ENCODE measurements around the gene LRRTM4. TPM values are rescaled to one million over a fixed set of nuclear protein-coding genes. Genes with fewer than 3 reads are reported as not detected.
"Not testable (repeated sequence)": the region's sequence is repeated elsewhere in the genome, so short reads cannot be mapped to it uniquely, and the experiment has no call there.

LRRTM4 gene
- total RNA-seq, 4 donors from 2014 or later = 0.27 to 0.32 TPM; not detected in 2

DNA sequence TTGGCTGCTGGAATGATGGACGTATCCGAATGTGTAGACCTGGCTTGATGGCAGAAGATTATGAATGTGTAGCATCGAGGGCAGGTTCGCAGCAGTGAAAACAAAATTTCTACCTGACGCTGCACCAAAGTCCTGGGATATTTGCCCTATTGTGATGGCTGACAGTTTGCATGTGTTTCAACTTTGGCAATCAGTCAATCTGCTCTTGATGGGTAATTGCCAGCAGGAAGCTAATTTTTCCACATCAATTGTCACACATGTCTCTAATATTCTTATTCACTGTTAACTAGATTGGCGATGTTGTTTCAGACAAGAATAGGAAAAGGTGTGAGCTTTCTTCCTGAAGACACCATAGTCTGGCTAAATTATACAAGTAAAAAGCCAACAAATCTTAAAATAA lies 821.3 kb downstream of the LRRTM4 start:
- no peak for DNase-seq
- H3K4me1 ChIP-seq = no peaks in the 10 kb centered on the region
- no peaks in the 10 kb centered on the region for H3K9me3 ChIP-seq
- no peak overlapping the region for H3K27ac ChIP-seq
- H3K4me3 ChIP-seq = no peak overlapping the region
- WGBS, 2 donors (ENCODE audit: low coverage in 1 of 2) = 87 to 90% methylated on average over 5 to 6 of the region's 6 CpGs
- no peaks in the 10 kb centered on the region for H3K27me3 ChIP-seq
- in situ Hi-C loops (cut with MboI; ENCODE audit: low pct_ligation_motif_present in 1 of 4, low pct_unique_long_range_greater_than_20kb in 1 of 4, low sequenced_read_pairs in 3 of 4) = no loop called here
- intact Hi-C loops (cut with DNase I; ENCODE audit: low total_unique reads) = no loop called here
- H3K36me3 ChIP-seq = no peaks in the 10 kb centered on the region
- TF ChIP-seq EP300 (IDR thresholded peaks at IDR 0.05; ENCODE audit: low read depth) (no peak), POLR2AphosphoS5 (IDR thresholded peaks at IDR 0.05) (no peak)
- TF ChIP-seq, protein P1, sequence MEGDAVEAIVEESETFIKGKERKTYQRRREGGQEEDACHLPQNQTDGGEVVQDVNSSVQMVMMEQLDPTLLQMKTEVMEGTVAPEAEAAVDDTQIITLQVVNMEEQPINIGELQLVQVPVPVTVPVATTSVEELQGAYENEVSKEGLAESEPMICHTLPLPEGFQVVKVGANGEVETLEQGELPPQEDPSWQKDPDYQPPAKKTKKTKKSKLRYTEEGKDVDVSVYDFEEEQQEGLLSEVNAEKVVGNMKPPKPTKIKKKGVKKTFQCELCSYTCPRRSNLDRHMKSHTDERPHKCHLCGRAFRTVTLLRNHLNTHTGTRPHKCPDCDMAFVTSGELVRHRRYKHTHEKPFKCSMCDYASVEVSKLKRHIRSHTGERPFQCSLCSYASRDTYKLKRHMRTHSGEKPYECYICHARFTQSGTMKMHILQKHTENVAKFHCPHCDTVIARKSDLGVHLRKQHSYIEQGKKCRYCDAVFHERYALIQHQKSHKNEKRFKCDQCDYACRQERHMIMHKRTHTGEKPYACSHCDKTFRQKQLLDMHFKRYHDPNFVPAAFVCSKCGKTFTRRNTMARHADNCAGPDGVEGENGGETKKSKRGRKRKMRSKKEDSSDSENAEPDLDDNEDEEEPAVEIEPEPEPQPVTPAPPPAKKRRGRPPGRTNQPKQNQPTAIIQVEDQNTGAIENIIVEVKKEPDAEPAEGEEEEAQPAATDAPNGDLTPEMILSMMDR (IDR thresholded peaks at IDR 0.05) = no peak

DNA sequence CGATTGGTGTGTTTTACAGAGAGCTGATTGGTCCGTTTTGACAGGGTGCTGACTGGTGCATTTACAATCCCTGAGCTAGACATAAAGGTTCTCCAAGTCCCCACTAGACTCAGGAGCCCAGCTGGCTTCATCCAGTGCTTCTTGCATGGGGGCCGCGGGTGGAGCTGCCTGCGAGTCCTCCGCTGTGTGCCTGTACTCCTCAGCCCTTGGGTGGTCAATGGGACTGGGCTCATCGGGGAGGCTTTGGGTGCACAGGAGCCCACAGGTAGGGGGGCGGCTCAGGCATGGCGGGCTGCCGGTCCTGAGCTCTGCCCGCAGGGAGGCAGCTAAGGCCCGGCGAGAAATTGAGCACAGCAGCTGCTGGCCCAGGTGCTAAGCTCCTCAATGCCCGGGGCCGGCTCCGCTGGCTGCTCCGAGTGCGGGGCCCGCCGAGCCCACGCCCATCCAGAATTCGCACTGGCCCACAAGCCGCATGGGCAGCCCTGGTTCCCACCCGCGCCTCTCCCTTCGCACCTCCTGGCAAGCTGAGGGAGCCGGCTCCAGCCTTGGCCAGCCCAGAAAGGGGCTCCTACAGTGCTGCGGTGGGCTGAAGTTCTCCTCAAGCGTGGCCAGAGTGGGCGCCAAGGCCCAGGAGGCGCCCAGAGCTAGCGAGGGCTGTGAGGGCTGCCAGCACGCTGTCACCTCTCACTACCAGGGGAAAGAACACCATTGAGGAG lies 824.0 kb downstream of the LRRTM4 start:
- WGBS, 2 donors (ENCODE audit: low coverage in 1 of 2) = 94 to 100% methylated on average over 1 to 33 of the region's 33 CpGs
- H3K36me3 ChIP-seq; H3K27me3 ChIP-seq; H3K4me3 ChIP-seq; H3K4me1 ChIP-seq; DNase-seq; in situ Hi-C loops (cut with MboI; ENCODE audit: low pct_ligation_motif_present in 1 of 4, low pct_unique_long_range_greater_than_20kb in 1 of 4, low sequenced_read_pairs in 3 of 4); H3K27ac ChIP-seq; intact Hi-C loops (cut with DNase I; ENCODE audit: low total_unique reads); H3K9me3 ChIP-seq: not testable (repeated sequence)

Small RNA genes lying within 50 kb of the gene (small RNA-seq; reads per million reads assigned to genes)
- gene RNA5SP98 = 0 to 0.28 (median 0.06) reads per million in 4 donors

Data from transverse colon (tissue), 4 donors.